ENCODE data around the gene CEP170B. TPM values are rescaled to one million over a fixed set of nuclear protein-coding genes. Genes with fewer than 3 reads are reported as not detected.

The CEP170B gene
- total and polyA plus RNA-seq, 2 donors (not counting 1 experiment from before 2014, with no cell fraction given), result 0.16 to 0.59 TPM

DNA sequence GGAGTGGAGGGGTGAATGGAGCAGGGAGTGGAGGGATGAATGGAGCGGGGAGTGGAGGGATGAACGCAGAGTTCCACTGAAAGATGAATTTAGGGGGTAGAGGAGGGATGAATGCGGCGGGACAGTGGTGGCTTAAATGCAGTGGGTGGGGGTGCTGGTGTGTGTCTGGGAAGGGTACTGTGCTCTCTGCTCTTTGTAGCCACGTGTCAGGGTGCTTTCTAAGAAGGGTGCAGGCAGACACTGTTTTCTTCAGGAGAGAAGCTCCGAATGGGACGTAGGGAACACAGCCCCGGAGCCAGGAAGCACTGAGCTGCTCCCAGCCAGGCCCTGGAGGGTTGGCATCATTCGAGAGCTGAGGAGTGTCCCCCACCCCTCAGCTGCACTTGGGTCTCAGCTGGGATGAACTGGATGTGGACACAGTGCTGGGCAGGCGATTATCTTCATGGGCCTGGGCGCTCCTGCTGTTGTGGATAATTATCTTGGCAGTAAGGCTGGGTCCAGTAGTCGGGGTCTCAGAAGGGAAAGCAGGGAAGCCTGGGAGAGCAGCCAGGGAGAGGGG, 9.5 kb upstream of the CEP170B start:
- no peaks in the 10 kb centered on the region for H3K36me3 ChIP-seq (replicated peaks in 1 of 2; ENCODE audit: control extremely low read depth in 1 of 2, control insufficient read depth in 1 of 2, extremely low read depth in 1 of 2, insufficient read depth in 2 of 2, low read length in 1 of 2)
- ChIA-PET POLR2A (no interaction called here), CTCF (interaction anchor here (0.6 kb wide), 1 partner anchor 27 kb away, joined by 3 read pairs; no protein-coding TSS in a partner anchor)
- no peaks in the 10 kb centered on the region for H3K4me1 ChIP-seq (ENCODE audit: control insufficient read depth in 2 of 2, insufficient read depth in 2 of 2, low read length in 2 of 2)
- H3K9ac ChIP-seq (ENCODE audit: low read length), result no peak overlapping the region
- no peaks in the 10 kb centered on the region for H3K9me3 ChIP-seq (ENCODE audit: control extremely low read depth in 1 of 3, control insufficient read depth in 2 of 3, insufficient read depth in 1 of 3, low read length in 2 of 3)
- intact Hi-C loops (cut with micrococcal nuclease), result no loop called here
- peaks cover 0 to 8% (median 0%) of the 10 kb centered on the region in 4 experiments for H3K27me3 ChIP-seq (replicated peaks in 1 of 4; ENCODE audit: control extremely low read depth in 1 of 4, control insufficient read depth in 3 of 4, insufficient read depth in 4 of 4, low read length in 3 of 4)
- peaks cover 11% of the 10 kb centered on the region for H3K27me3 Mint-ChIP-seq
- TF ChIP-seq EZH2 (IDR thresholded peaks at IDR 0.05; ENCODE audit: borderline replicate concordance, insufficient read depth, low read depth, low read length, poor library complexity, severe bottlenecking), result no peak
- TF ChIP-seq, protein P1, sequence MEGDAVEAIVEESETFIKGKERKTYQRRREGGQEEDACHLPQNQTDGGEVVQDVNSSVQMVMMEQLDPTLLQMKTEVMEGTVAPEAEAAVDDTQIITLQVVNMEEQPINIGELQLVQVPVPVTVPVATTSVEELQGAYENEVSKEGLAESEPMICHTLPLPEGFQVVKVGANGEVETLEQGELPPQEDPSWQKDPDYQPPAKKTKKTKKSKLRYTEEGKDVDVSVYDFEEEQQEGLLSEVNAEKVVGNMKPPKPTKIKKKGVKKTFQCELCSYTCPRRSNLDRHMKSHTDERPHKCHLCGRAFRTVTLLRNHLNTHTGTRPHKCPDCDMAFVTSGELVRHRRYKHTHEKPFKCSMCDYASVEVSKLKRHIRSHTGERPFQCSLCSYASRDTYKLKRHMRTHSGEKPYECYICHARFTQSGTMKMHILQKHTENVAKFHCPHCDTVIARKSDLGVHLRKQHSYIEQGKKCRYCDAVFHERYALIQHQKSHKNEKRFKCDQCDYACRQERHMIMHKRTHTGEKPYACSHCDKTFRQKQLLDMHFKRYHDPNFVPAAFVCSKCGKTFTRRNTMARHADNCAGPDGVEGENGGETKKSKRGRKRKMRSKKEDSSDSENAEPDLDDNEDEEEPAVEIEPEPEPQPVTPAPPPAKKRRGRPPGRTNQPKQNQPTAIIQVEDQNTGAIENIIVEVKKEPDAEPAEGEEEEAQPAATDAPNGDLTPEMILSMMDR (IDR thresholded peaks at IDR 0.05), result no peak
- no peaks in the 10 kb centered on the region for H3K4me1 Mint-ChIP-seq
- H3K4me3 ChIP-seq (ENCODE audit: control extremely low read depth in 1 of 5, extremely low read depth in 1 of 5, insufficient read depth in 1 of 5, low read depth in 2 of 5, low read length in 4 of 5), result no peak overlapping the region
- no peak overlapping the region for H2AFZ ChIP-seq (ENCODE audit: insufficient read depth, low read depth, low read length, poor library complexity, severe bottlenecking)
- 86% methylated on average over 12 of the region's 12 CpGs for WGBS (ENCODE audit: insufficient coverage)
- H3K79me2 ChIP-seq (ENCODE audit: control insufficient read depth, insufficient read depth, low read length), result no peaks in the 10 kb centered on the region
- no peak for ATAC-seq (ENCODE audit: low read depth)
- DNase-seq, result no peak
- H3K27ac Mint-ChIP-seq, result no peak overlapping the region
- H3K4me3 Mint-ChIP-seq, result no peak overlapping the region
- H4K20me1 ChIP-seq (ENCODE audit: control insufficient read depth, insufficient read depth, low read length, poor library complexity, severe bottlenecking), result no peaks in the 10 kb centered on the region
- no peaks in the 10 kb centered on the region for H3K9me3 Mint-ChIP-seq (ENCODE audit: insufficient read depth)
- H3K27ac ChIP-seq (ENCODE audit: low read length in 2 of 2), result no peak overlapping the region
- no peak overlapping the region for H3K4me2 ChIP-seq (replicated peaks; ENCODE audit: low read depth, low read length, poor library complexity, severe bottlenecking)

DNA sequence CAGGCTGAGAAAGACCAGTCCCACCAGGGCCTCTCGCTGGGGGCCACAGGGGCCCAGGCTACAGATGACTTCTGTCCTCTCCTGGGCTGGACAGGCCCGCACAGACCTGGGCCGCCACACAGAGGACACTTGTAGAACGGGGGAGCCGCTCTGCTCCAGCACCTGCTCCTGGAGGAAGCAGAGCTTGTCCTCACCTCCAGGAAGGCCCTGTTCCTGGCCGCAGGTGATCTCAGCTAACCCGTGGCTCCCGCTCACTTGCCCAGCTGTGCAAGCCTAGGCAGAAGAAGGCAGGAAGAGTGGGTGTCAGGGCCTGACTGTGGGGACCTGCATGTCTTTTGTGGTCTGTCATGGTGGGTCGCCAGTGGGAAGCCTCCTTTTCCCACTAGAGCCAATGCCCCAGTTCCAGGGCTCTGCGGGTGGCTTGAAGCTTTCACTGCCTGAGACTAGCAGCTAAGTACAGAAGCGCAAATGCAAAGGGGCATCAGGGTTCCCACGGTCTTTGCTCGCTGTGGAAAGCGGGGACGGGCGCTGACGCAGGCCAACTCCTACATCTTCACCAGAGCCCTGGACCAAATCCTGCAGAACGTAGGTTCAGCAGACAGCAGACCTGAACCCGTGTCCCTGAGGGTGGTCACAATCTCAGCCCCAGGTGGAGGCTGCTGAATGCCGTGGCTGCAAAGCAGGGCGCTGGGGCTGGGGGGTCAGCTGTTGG, 8.8 kb upstream of the CEP170B start:
- Histone ChIP-seq H3K4me2 (replicated peaks; ENCODE audit: low read depth, low read length, poor library complexity, severe bottlenecking) (no peak overlapping the region), H3K36me3 (replicated peaks in 1 of 2; ENCODE audit: control extremely low read depth in 1 of 2, control insufficient read depth in 1 of 2, extremely low read depth in 1 of 2, insufficient read depth in 2 of 2, low read length in 1 of 2) (no peaks in the 10 kb centered on the region), H3K27me3 (replicated peaks in 1 of 4; ENCODE audit: control extremely low read depth in 1 of 4, control insufficient read depth in 3 of 4, insufficient read depth in 4 of 4, low read length in 3 of 4) (peaks cover 0 to 8% (median 0%) of the 10 kb centered on the region in 4 experiments), H3K9me3 (ENCODE audit: control extremely low read depth in 1 of 3, control insufficient read depth in 2 of 3, insufficient read depth in 1 of 3, low read length in 2 of 3) (no peaks in the 10 kb centered on the region), H3K4me1 (ENCODE audit: control insufficient read depth in 2 of 2, insufficient read depth in 2 of 2, low read length in 2 of 2) (no peaks in the 10 kb centered on the region), H3K27ac (ENCODE audit: low read length in 2 of 2) (no peak overlapping the region), H3K9ac (ENCODE audit: low read length) (no peak overlapping the region), H3K4me3 (ENCODE audit: control extremely low read depth in 1 of 5, extremely low read depth in 1 of 5, insufficient read depth in 1 of 5, low read depth in 2 of 5, low read length in 4 of 5) (no peak overlapping the region), H3K79me2 (ENCODE audit: control insufficient read depth, insufficient read depth, low read length) (no peaks in the 10 kb centered on the region), H4K20me1 (ENCODE audit: control insufficient read depth, insufficient read depth, low read length, poor library complexity, severe bottlenecking) (no peaks in the 10 kb centered on the region), H2AFZ (ENCODE audit: insufficient read depth, low read depth, low read length, poor library complexity, severe bottlenecking) (no peak overlapping the region)
- no peak for ATAC-seq (ENCODE audit: low read depth)
- H3K9me3 Mint-ChIP-seq (ENCODE audit: insufficient read depth), result no peaks in the 10 kb centered on the region
- intact Hi-C loops (cut with micrococcal nuclease), result no loop called here
- TF ChIP-seq, protein P1 (IDR thresholded peaks at IDR 0.05), result no peak
- no peak for TF ChIP-seq EZH2 (IDR thresholded peaks at IDR 0.05; ENCODE audit: borderline replicate concordance, insufficient read depth, low read depth, low read length, poor library complexity, severe bottlenecking)
- 85% methylated on average over 15 of the region's 21 CpGs for WGBS (ENCODE audit: insufficient coverage)
- no peak for DNase-seq
- H3K27me3 Mint-ChIP-seq, result peaks cover 11% of the 10 kb centered on the region
- H3K27ac Mint-ChIP-seq, result no peak overlapping the region
- no peak overlapping the region for H3K4me3 Mint-ChIP-seq
- H3K4me1 Mint-ChIP-seq, result no peaks in the 10 kb centered on the region
- ChIA-PET CTCF (interaction anchor here (0.6 kb wide), 2 partner anchors 28 to 73 kb away, joined by 3 read pairs; no protein-coding TSS in a partner anchor), POLR2A (no interaction called here)
